Peyer's patch (tissue), 4 donors: ENCODE measurements around the gene CBR1. TPM values are rescaled to one million over a fixed set of nuclear protein-coding genes. Genes with fewer than 3 reads are reported as not detected.

Experiments
- DNase-seq, 3 donors: peaks; one replicate each; pipeline ENCODE4 v3.0.0-alpha.2; 2017 to 2019
- H3K27ac ChIP-seq, 4 donors: fragments of 200-600 bp; sonication (generic); one replicate each; pipeline ENCODE4 v1.5.1; 2016 to 2019
- H3K27me3 ChIP-seq, 2 donors: fragments of 200-600 bp; sonication (generic); one replicate each; pipeline ENCODE4 v1.5.1; 2019
- H3K36me3 ChIP-seq, 3 donors: fragments of 200-600 bp; sonication (generic); one replicate each; pipeline ENCODE4 v1.5.1; 2016 to 2019
- H3K4me1 ChIP-seq, 4 donors: fragments of 200-600 bp; sonication (generic); one replicate each; pipeline ENCODE4 v1.5.1; 2016 to 2019
- H3K4me3 ChIP-seq, 4 donors: fragments of 200-600 bp; sonication (generic); 1 replicate in 3 of 4; 2 replicates in 1 of 4; pipeline ENCODE4 v1.5.1; 2016 to 2019; ENCODE audit warnings: mild to moderate bottlenecking in 1 of 4
- H3K9me3 ChIP-seq, 4 donors: fragments of 200-600 bp; sonication (generic); one replicate each; pipeline ENCODE4 v1.5.1; 2016 to 2019; ENCODE audit warnings: mild to moderate bottlenecking in 1 of 4
- CTCF ChIP-seq, 6 experiments: fragments of 450-650 bp in 4 of 6; fragments of 200-600 bp in 2 of 6; sonication (generic) in 1 of 6; IDR thresholded peaks; one replicate each; pipeline ENCODE4 v1.5.1; 2017 to 2019; ENCODE audit warnings: antibody characterized with exemption in 6 of 6, mild to moderate bottlenecking in 3 of 6, moderate library complexity in 1 of 6
- POLR2A ChIP-seq, 2 donors: fragments of 450-650 bp; IDR thresholded peaks; one replicate each; pipeline ENCODE4 v1.5.1; 2017; ENCODE audit warnings: antibody characterized with exemption in 2 of 2, mild to moderate bottlenecking in 2 of 2, moderate library complexity in 2 of 2
- total RNA-seq, 4 donors: library from RNA; depleted of rRNA; stranded (reverse); fragments of >200 nt; gene quantifications; one replicate each; pipeline ENCODE4 v1.1.0, GENCODE V29; 2016

The CBR1 gene
- total RNA-seq, 4 donors from 2014 or later = 240 to 1,308 (median 979) TPM

GRCh38 chr21:36061445-36061844 lies 8.4 kb upstream of the CBR1 start:
- Histone ChIP-seq H3K4me3 (no peak overlapping the region), H3K36me3 (peaks cover 0 to 18% (median under 1%) of the 10 kb centered on the region in 3 donors), H3K4me1 (peaks cover 0 to 19% (median 2%) of the 10 kb centered on the region in 4 donors), H3K27me3 (no peaks in the 10 kb centered on the region), H3K9me3 (no peaks in the 10 kb centered on the region), H3K27ac (no peak overlapping the region)
- TF ChIP-seq POLR2A (IDR thresholded peaks at IDR 0.05) (no peak), CTCF (IDR thresholded peaks at IDR 0.05) (no peak)
- no peak for DNase-seq

GRCh38 chr21:36063375-36064084 lies 6.3 kb upstream of the CBR1 start:
- no peak for DNase-seq
- no peak for TF ChIP-seq POLR2A (IDR thresholded peaks at IDR 0.05)
- TF ChIP-seq CTCF (IDR thresholded peaks at IDR 0.05) = no peak
- no peak overlapping the region for H3K4me3 ChIP-seq
- H3K36me3 ChIP-seq = no peaks in the 10 kb centered on the region
- no peaks in the 10 kb centered on the region for H3K9me3 ChIP-seq
- H3K4me1 ChIP-seq = peaks cover 0 to 18% (median 2%) of the 10 kb centered on the region in 4 donors
- H3K27ac ChIP-seq = peak overlapping the region in 2 of 4 donors; percentile 49 to 76
- no peaks in the 10 kb centered on the region for H3K27me3 ChIP-seq

- no peaks in the 10 kb centered on the region for H3K36me3 ChIP-seq
- no peak for TF ChIP-seq CTCF (IDR thresholded peaks at IDR 0.05)
- no peak for TF ChIP-seq POLR2A (IDR thresholded peaks at IDR 0.05)
- H3K9me3 ChIP-seq = peaks cover 0 to 3% (median 0%) of the 10 kb centered on the region in 4 donors
- DNase-seq = no peak
- H3K4me1 ChIP-seq = peaks cover 0 to 12% (median 3%) of the 10 kb centered on the region in 4 donors
- no peak overlapping the region for H3K4me3 ChIP-seq
- H3K27ac ChIP-seq = peak overlapping the region in 2 of 4 donors; percentile 49 to 76
- H3K27me3 ChIP-seq = no peaks in the 10 kb centered on the region
Measured at GRCh38 chr21:36064085-36064460, 5.8 kb upstream of the CBR1 start.

GRCh38 chr21:36065497-36066036 lies 4.3 kb upstream of the CBR1 start:
- TF ChIP-seq CTCF (IDR thresholded peaks at IDR 0.05) (no peak), POLR2A (IDR thresholded peaks at IDR 0.05) (no peak)
- no peak for DNase-seq
- Histone ChIP-seq H3K36me3 (no peaks in the 10 kb centered on the region), H3K27ac (peak overlapping the region in 3 of 4 donors; percentile 43 to 79 (median 48)), H3K4me3 (peak overlapping the region in 2 of 4 donors; percentile 13 to 39), H3K27me3 (no peaks in the 10 kb centered on the region), H3K4me1 (peaks cover 0 to 11% (median 4%) of the 10 kb centered on the region in 4 donors), H3K9me3 (peaks cover 0 to 3% (median 0%) of the 10 kb centered on the region in 4 donors)

- Histone ChIP-seq H3K9me3 (peaks cover 0 to 3% (median 0%) of the 10 kb centered on the region in 4 donors), H3K27ac (peak overlapping the region in 3 of 4 donors; percentile 79 to 95 (median 91)), H3K4me1 (peaks cover 0 to 30% (median 4%) of the 10 kb centered on the region in 4 donors), H3K27me3 (no peaks in the 10 kb centered on the region), H3K4me3 (no peak overlapping the region), H3K36me3 (peaks cover 0 to 23% (median 0%) of the 10 kb centered on the region in 3 donors)
- TF ChIP-seq POLR2A (IDR thresholded peaks at IDR 0.05) (no peak), CTCF (IDR thresholded peaks at IDR 0.05) (no peak)
- DNase-seq = no peak
Measured at GRCh38 chr21:36068748-36069398, 951 bp upstream of the CBR1 start.
